Caco-2 (cell line): ENCODE measurements around the gene MROH2A. TPM values are rescaled to one million over a fixed set of nuclear protein-coding genes. Genes with fewer than 3 reads are reported as not detected.

Source experiments
- BruUV-seq: library from RNA; stranded (reverse); fragments of 400-500 nt; replicated peaks from 2 replicates; lab custom pipeline; 2021; lab: Mats Ljungman, UMichigan
- CTCF ChIA-PET: fragments of 300-600 bp; sonication (Branson Sonifier 250); formaldehyde crosslinking; loops from one replicate; lab custom pipeline; 2022; ENCODE audit warnings: antibody characterized with exemption; lab: Charles Lee
- POLR2A ChIA-PET: fragments of 300-600 bp; sonication (Branson Sonifier 250); formaldehyde crosslinking; loops from one replicate; lab custom pipeline; 2022; ENCODE audit warnings: antibody characterized with exemption; lab: Charles Lee
- DNase-seq, 2 experiments: peaks; one replicate each; pipeline versions ENCODE4 v3.0.0 to v3.0.0-alpha.2; 2020 to 2022
- H3K27me3 ChIP-seq: replicated peaks from 2 replicates; pipeline ENCODE4 v1.6.0; 2011; ENCODE audit warnings: low read length; ENCODE audit not compliant: control insufficient read depth, insufficient read depth
- H3K36me3 ChIP-seq: 2 replicates; pipeline ENCODE4 v1.5.1; 2011; ENCODE audit warnings: low read length; ENCODE audit not compliant: control insufficient read depth, insufficient read depth
- H3K4me1 ChIP-seq: fragments of 250-450 bp; sonication (Bioruptor Pico); 2 replicates; pipeline ENCODE4 v1.5.1; 2020; ENCODE audit warnings: mild to moderate bottlenecking
- H3K4me3 ChIP-seq: 2 replicates; pipeline ENCODE4 v1.5.1; 2011; ENCODE audit warnings: low read depth, mild to moderate bottlenecking, control low read depth, low read length
- H3K9me3 ChIP-seq: fragments of 250-450 bp; sonication (Bioruptor Pico); 2 replicates; pipeline ENCODE4 v1.5.1; 2020; ENCODE audit warnings: mild to moderate bottlenecking, moderate library complexity
- H3K27ac Mint-ChIP-seq: one replicate; pipeline ENCODE4 v1.8.0; 2022; ENCODE audit warnings: mixed read lengths; ENCODE audit not compliant: unreplicated experiment
- H3K27me3 Mint-ChIP-seq: one replicate; pipeline ENCODE4 v1.8.0; 2022; ENCODE audit warnings: mixed read lengths; ENCODE audit not compliant: insufficient read depth, unreplicated experiment
- H3K36me3 Mint-ChIP-seq: one replicate; pipeline ENCODE4 v1.8.0; 2022; ENCODE audit warnings: mild to moderate bottlenecking, mixed read lengths; ENCODE audit not compliant: insufficient read depth, unreplicated experiment
- H3K4me1 Mint-ChIP-seq: one replicate; pipeline ENCODE4 v1.8.0; 2022; ENCODE audit warnings: low read depth, mixed read lengths; ENCODE audit not compliant: unreplicated experiment
- H3K4me3 Mint-ChIP-seq: one replicate; pipeline ENCODE4 v1.8.0; 2022; ENCODE audit warnings: mild to moderate bottlenecking, moderate library complexity, mixed read lengths; ENCODE audit not compliant: unreplicated experiment
- H3K9me3 Mint-ChIP-seq: one replicate; pipeline ENCODE4 v1.8.0; 2022; ENCODE audit warnings: mixed read lengths; ENCODE audit not compliant: unreplicated experiment
- intact Hi-C: fragments of 100-400 bp; cut with micrococcal nuclease; formaldehyde crosslinking; loops from one replicate; pipeline ENCODE4 v1.10.0; 2022; ENCODE audit not compliant: unreplicated experiment
- total RNA-seq: library from RNA; stranded (reverse); gene quantifications from 2 replicates; pipeline ENCODE4 v1.2.3, GENCODE V29; 2022
- TF ChIP-seq, protein P1 (sequence below), 2 experiments: fragments of 200-600 bp in 1 of 2; IDR thresholded peaks; 1 replicate in 1 of 2; 2 replicates in 1 of 2; pipeline versions ENCODE4 v1.5.1 to v1.8.0; 2011 to 2022; ENCODE audit warnings: antibody characterized with exemption in 1 of 2, control low read depth in 1 of 2, inconsistent platforms in 1 of 2, low read depth in 1 of 2, low read length in 1 of 2, mild to moderate bottlenecking in 1 of 2, moderate library complexity in 1 of 2; ENCODE audit not compliant: insufficient read depth in 1 of 2, severe bottlenecking in 1 of 2, unreplicated experiment in 1 of 2

The MROH2A gene
- total RNA-seq, 1 experiment from 2014 or later: not detected

DNA sequence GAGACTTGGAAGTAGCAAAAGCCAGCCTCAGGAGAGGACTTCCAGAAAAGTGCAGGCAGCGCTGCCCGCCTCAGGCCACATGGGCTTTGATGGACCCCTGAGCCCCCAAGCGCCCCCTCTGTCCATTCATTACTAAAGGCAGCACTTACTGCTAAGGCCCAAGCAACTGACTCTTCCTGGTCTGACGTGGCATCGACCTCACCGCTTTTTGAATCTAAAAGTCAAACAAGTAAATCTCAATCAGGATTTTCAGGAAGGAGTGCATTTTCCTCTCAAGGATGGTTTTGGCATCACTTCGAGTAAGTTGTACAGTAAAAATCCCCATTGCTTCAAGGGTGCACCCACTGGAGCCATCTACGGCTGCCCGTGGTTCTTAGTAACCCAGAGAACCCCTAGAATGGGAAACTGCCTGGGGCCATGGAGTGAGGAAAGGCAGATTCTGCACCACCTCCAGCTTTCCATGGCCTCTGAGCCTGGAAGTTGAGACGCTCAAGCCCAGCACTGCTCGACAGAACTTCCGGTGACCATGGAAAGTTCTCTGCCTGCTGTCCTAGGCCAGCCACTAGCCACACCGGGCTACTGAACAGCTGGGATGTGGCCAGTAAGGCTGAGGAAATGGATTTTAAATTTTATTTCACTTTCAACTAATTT lies 69.2 kb downstream of the MROH2A start:
- H3K9me3 Mint-ChIP-seq: no peaks in the 10 kb centered on the region
- ChIA-PET CTCF (no interaction called here), POLR2A (no interaction called here)
- TF ChIP-seq, protein P1, sequence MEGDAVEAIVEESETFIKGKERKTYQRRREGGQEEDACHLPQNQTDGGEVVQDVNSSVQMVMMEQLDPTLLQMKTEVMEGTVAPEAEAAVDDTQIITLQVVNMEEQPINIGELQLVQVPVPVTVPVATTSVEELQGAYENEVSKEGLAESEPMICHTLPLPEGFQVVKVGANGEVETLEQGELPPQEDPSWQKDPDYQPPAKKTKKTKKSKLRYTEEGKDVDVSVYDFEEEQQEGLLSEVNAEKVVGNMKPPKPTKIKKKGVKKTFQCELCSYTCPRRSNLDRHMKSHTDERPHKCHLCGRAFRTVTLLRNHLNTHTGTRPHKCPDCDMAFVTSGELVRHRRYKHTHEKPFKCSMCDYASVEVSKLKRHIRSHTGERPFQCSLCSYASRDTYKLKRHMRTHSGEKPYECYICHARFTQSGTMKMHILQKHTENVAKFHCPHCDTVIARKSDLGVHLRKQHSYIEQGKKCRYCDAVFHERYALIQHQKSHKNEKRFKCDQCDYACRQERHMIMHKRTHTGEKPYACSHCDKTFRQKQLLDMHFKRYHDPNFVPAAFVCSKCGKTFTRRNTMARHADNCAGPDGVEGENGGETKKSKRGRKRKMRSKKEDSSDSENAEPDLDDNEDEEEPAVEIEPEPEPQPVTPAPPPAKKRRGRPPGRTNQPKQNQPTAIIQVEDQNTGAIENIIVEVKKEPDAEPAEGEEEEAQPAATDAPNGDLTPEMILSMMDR (IDR thresholded peaks at IDR 0.05; ENCODE audit: insufficient read depth in 1 of 2, low read depth in 1 of 2, low read length in 1 of 2, severe bottlenecking in 1 of 2, unreplicated experiment in 1 of 2): no peak
- Histone ChIP-seq H3K9me3 (no peaks in the 10 kb centered on the region), H3K36me3 (no peaks in the 10 kb centered on the region; the same call in none of the 2 replicates), H3K4me1 (no peaks in the 10 kb centered on the region), H3K4me3 (no peak overlapping the region), H3K27me3 (no peaks in the 10 kb centered on the region)
- peaks cover 1% of the 10 kb centered on the region for H3K4me1 Mint-ChIP-seq
- peak overlapping the region; percentile 82 for H3K27ac Mint-ChIP-seq
- intact Hi-C loops: no loop called here
- H3K4me3 Mint-ChIP-seq: no peak overlapping the region
- peaks cover 66% of the 10 kb centered on the region for H3K36me3 Mint-ChIP-seq
- BruUV-seq: no TSS peak
- H3K27me3 Mint-ChIP-seq: no peaks in the 10 kb centered on the region
- no peak for DNase-seq

DNA sequence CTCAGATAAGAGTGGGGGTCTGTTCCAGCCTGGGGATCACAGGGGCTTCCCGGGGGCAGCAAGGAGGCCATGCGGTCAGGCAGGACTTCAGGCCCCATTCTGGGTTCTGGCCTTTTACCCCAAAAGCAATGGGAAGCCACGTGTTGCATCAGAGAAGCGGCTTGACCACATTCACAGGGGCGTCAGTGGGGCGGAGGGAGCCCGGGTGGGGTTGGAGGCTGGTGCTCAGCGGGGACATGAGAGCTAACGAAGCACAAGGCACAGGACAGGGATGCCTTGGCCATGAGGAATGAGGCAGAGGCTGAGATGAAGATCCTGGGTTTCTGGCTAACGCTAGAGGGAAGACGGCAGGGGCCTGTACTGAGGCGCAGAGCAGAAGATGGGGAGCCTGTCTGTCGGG lies 70.1 kb downstream of the MROH2A start:
- H3K27me3 ChIP-seq: no peaks in the 10 kb centered on the region
- ChIA-PET CTCF (no interaction called here), POLR2A (no interaction called here)
- Mint-ChIP-seq H3K36me3 (peaks cover 66% of the 10 kb centered on the region), H3K27me3 (no peaks in the 10 kb centered on the region), H3K4me3 (no peak overlapping the region), H3K9me3 (no peaks in the 10 kb centered on the region), H3K4me1 (peaks cover 6% of the 10 kb centered on the region), H3K27ac (peak overlapping the region; percentile 82)
- no TSS peak for BruUV-seq
- intact Hi-C loops: no loop called here
- TF ChIP-seq, protein P1 (IDR thresholded peaks at IDR 0.05; ENCODE audit: insufficient read depth in 1 of 2, low read depth in 1 of 2, low read length in 1 of 2, severe bottlenecking in 1 of 2, unreplicated experiment in 1 of 2): no peak
- H3K4me1 ChIP-seq: no peaks in the 10 kb centered on the region
- DNase-seq: no peak
- no peaks in the 10 kb centered on the region; the same call in none of the 2 replicates for H3K36me3 ChIP-seq
- H3K9me3 ChIP-seq: no peaks in the 10 kb centered on the region
- H3K4me3 ChIP-seq: no peak overlapping the region

DNA sequence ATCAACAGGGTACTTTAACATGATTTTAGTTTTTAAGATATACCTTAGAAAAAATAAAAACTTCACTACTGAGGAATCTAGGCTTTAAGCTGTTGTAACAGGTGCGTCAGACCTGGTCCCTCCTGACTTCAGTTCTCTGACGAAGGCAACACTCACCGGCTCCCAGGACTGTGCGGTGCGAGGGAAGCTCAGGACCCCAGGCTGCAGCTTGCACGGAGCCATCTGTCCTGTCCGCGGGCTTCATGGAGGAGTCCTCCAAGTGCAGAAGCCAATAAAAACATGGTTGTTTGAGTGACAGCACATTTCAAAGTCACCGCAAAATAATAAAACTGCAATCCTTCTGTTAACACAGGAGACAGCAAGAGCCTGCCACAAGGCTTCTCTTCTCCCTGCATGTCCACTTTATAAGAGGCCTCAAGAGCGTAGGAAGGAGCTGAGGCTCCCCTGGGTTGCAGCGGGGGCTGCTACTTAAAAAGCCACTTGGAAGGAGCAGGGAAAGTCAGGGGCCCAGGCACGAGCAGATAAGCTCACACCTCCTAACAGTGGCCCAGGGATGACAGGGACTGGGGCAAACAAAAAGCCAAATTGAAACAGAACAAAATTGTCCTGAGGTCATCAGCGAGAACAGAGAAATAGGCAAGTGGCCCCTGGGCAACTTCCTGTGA lies 71.6 kb downstream of the MROH2A start:
- H3K36me3 Mint-ChIP-seq: peaks cover 61% of the 10 kb centered on the region
- peaks cover 6% of the 10 kb centered on the region for H3K4me1 Mint-ChIP-seq
- ChIA-PET CTCF (no interaction called here), POLR2A (interaction anchor here (0.7 to 0.9 kb wide), 2 partner anchors 283 to 390 kb away, joined by 5 to 6 read pairs; partner anchors contain the start of gene USP40)
- no peak for DNase-seq
- intact Hi-C loops: no loop called here
- no peak overlapping the region for H3K4me3 Mint-ChIP-seq
- Histone ChIP-seq H3K4me1 (no peaks in the 10 kb centered on the region), H3K4me3 (no peak overlapping the region), H3K36me3 (no peaks in the 10 kb centered on the region; the same call in none of the 2 replicates), H3K9me3 (no peaks in the 10 kb centered on the region), H3K27me3 (no peaks in the 10 kb centered on the region)
- TF ChIP-seq, protein P1 (IDR thresholded peaks at IDR 0.05; ENCODE audit: insufficient read depth in 1 of 2, low read depth in 1 of 2, low read length in 1 of 2, severe bottlenecking in 1 of 2, unreplicated experiment in 1 of 2): no peak
- BruUV-seq: no TSS peak
- no peaks in the 10 kb centered on the region for H3K27me3 Mint-ChIP-seq
- no peak overlapping the region for H3K27ac Mint-ChIP-seq
- H3K9me3 Mint-ChIP-seq: no peaks in the 10 kb centered on the region
